IMR-90 (cell line): ENCODE measurements around the gene TRABD2A. TPM values are rescaled to one million over a fixed set of nuclear protein-coding genes. Genes with fewer than 3 reads are reported as not detected.

ENCODE experiments used
- ATAC-seq: fragments of 200-7000 bp; cut with Tn5 transposase; 2 replicates; pipeline ENCODE4 v1.9.1; 2020; ENCODE audit warnings: low read depth, mild to moderate bottlenecking, moderate library complexity
- BruUV-seq: library from RNA; stranded (reverse); fragments of 400-500 nt; replicated peaks from 2 replicates; lab custom pipeline; 2021; lab: Mats Ljungman, UMichigan
- CTCF ChIA-PET: fragments of 300-600 bp; formaldehyde crosslinking; extraction: SDS; loops from one replicate; lab custom pipeline; 2021; ENCODE audit warnings: antibody characterized with exemption; lab: Yijun Ruan, JAX
- POLR2A ChIA-PET: fragments of 300-600 bp; sonication (Branson Sonifier 250); formaldehyde crosslinking; loops from one replicate; lab custom pipeline; 2022; ENCODE audit warnings: antibody characterized with exemption; ENCODE audit not compliant: unreplicated experiment; lab: Charles Lee
- DNase-seq: peaks from one replicate; pipeline ENCODE4 v3.0.0; 2013
- H2AFZ ChIP-seq: replicated peaks from 2 replicates; pipeline ENCODE3; 2013; ENCODE audit warnings: low read length, mild to moderate bottlenecking; ENCODE audit not compliant: poor library complexity
- H2AK5ac ChIP-seq: 2 replicates; pipeline ENCODE4 v1.6.1; 2013; ENCODE audit warnings: low read depth, low read length, inconsistent platforms
- H2AK9ac ChIP-seq: replicated peaks from 2 replicates; pipeline ENCODE3; 2013; ENCODE audit warnings: mild to moderate bottlenecking, low read depth, low read length, moderate library complexity; ENCODE audit not compliant: poor library complexity
- H2BK120ac ChIP-seq: 2 replicates; pipeline ENCODE4 v1.6.1; 2013; ENCODE audit warnings: low read depth, low read length, inconsistent platforms
- H2BK15ac ChIP-seq: 3 replicates; pipeline ENCODE4 v1.6.1; 2013; ENCODE audit warnings: low read depth, low read length, inconsistent platforms
- H2BK20ac ChIP-seq: 2 replicates; pipeline ENCODE4 v1.6.1; 2013; ENCODE audit warnings: low read depth, mild to moderate bottlenecking, inconsistent platforms, low read length, moderate library complexity
- H2BK5ac ChIP-seq: 2 replicates; pipeline ENCODE4 v1.6.1; 2013; ENCODE audit warnings: mild to moderate bottlenecking, low read depth, low read length, inconsistent platforms; ENCODE audit not compliant: poor library complexity, severe bottlenecking
- H3K14ac ChIP-seq: replicated peaks from 2 replicates; pipeline ENCODE4 v1.6.1; 2013; ENCODE audit warnings: low read depth, low read length, inconsistent platforms
- H3K18ac ChIP-seq: 2 replicates; pipeline ENCODE4 v1.6.1; 2013; ENCODE audit warnings: low read depth, low read length, control low read depth
- H3K23ac ChIP-seq: 2 replicates; pipeline ENCODE4 v1.6.1; 2013; ENCODE audit warnings: low read depth, low read length, inconsistent platforms
- H3K27ac ChIP-seq: 2 replicates; pipeline ENCODE4 v1.5.1; 2013; ENCODE audit warnings: mild to moderate bottlenecking, control low read depth, low read length; ENCODE audit not compliant: insufficient read depth
- H3K27me3 ChIP-seq: 2 replicates; pipeline ENCODE4 v1.6.1; 2013; ENCODE audit warnings: low read length; ENCODE audit not compliant: control insufficient read depth, insufficient read depth
- H3K36me3 ChIP-seq: 2 replicates; pipeline ENCODE4 v1.6.1; 2013; ENCODE audit warnings: low read length, mixed read lengths; ENCODE audit not compliant: control insufficient read depth, insufficient read depth
- H3K4ac ChIP-seq: 2 replicates; pipeline ENCODE4 v1.6.1; 2013; ENCODE audit warnings: low read depth, low read length, inconsistent platforms
- H3K4me1 ChIP-seq: 2 replicates; pipeline ENCODE4 v1.6.1; 2013; ENCODE audit warnings: low read length, mixed read lengths; ENCODE audit not compliant: control insufficient read depth, insufficient read depth
- H3K4me2 ChIP-seq: 2 replicates; pipeline ENCODE4 v1.6.1; 2013; ENCODE audit warnings: low read depth, mild to moderate bottlenecking, control low read depth, low read length, moderate library complexity
- H3K4me3 ChIP-seq: 2 replicates; pipeline ENCODE4 v1.5.1; 2013; ENCODE audit warnings: low read depth, mild to moderate bottlenecking, control low read depth, low read length, moderate library complexity; ENCODE audit not compliant: insufficient read depth
- H3K56ac ChIP-seq: 2 replicates; pipeline ENCODE4 v1.6.1; 2013; ENCODE audit warnings: low read length, inconsistent platforms; ENCODE audit not compliant: insufficient read depth; ENCODE audit errors: extremely low read depth
- H3K79me1 ChIP-seq, 2 experiments: 2 replicates each; pipeline ENCODE4 v1.6.1; 2013; ENCODE audit warnings: low read length in 2 of 2, inconsistent platforms in 1 of 2, low read depth in 1 of 2
- H3K9ac ChIP-seq: 2 replicates; pipeline ENCODE4 v1.6.1; 2013; ENCODE audit warnings: low read depth, low read length, control low read depth
- H3K9me1 ChIP-seq: 2 replicates; pipeline ENCODE4 v1.6.1; 2013; ENCODE audit warnings: low read length, inconsistent platforms; ENCODE audit not compliant: insufficient read depth
- H3K9me3 ChIP-seq: 2 replicates; pipeline ENCODE4 v1.6.1; 2013; ENCODE audit warnings: low read length; ENCODE audit not compliant: control insufficient read depth, insufficient read depth
- H4K20me1 ChIP-seq: 2 replicates; pipeline ENCODE4 v1.6.1; 2013; ENCODE audit warnings: low read length, inconsistent platforms; ENCODE audit not compliant: insufficient read depth
- H4K5ac ChIP-seq: 2 replicates; pipeline ENCODE4 v1.6.1; 2013; ENCODE audit warnings: mild to moderate bottlenecking, low read depth, low read length, control low read depth
- H4K8ac ChIP-seq, 2 experiments: 2 replicates each; pipeline ENCODE4 v1.6.1; 2013; ENCODE audit warnings: low read depth in 2 of 2, low read length in 2 of 2, control low read depth in 1 of 2, inconsistent platforms in 1 of 2
- H4K91ac ChIP-seq: 2 replicates; pipeline ENCODE4 v1.6.1; 2013; ENCODE audit warnings: low read depth, low read length, inconsistent platforms; ENCODE audit not compliant: insufficient read depth
- BHLHE40 ChIP-seq: fragments of 150-350 bp; IDR thresholded peaks from 2 replicates; pipeline ENCODE4 v1.6.1; 2016; ENCODE audit warnings: mild to moderate bottlenecking, low read depth, low read length
- CEBPB ChIP-seq: IDR thresholded peaks from 2 replicates; pipeline ENCODE4 v1.6.1; 2012; ENCODE audit warnings: low read depth, low read length, improper control_type of control experiment
- CTCF ChIP-seq: conservative IDR thresholded peaks from 2 replicates; pipeline ENCODE4 v1.5.1; 2012; ENCODE audit warnings: mild to moderate bottlenecking, low read depth, low read length, improper control_type of control experiment
- FOS ChIP-seq: fragments of 150-350 bp; IDR thresholded peaks from 2 replicates; pipeline ENCODE4 v1.6.1; 2016; ENCODE audit warnings: low read depth, low read length
- MAFK ChIP-seq: IDR thresholded peaks from 2 replicates; pipeline ENCODE4 v1.6.1; 2012; ENCODE audit warnings: low read depth, low read length, improper control_type of control experiment
- MAZ ChIP-seq: IDR thresholded peaks from 2 replicates; pipeline ENCODE4 v1.6.1; 2012; ENCODE audit warnings: low read depth, mild to moderate bottlenecking, low read length, improper control_type of control experiment, moderate library complexity, borderline replicate concordance
- MXI1 ChIP-seq: IDR thresholded peaks from 2 replicates; pipeline ENCODE4 v1.6.1; 2012; ENCODE audit warnings: low read depth, mild to moderate bottlenecking, low read length, moderate library complexity, borderline replicate concordance
- NFE2L2 ChIP-seq: fragments of 150-350 bp; IDR thresholded peaks from 2 replicates; pipeline ENCODE4 v1.6.1; 2016; ENCODE audit warnings: low read depth, mild to moderate bottlenecking, low read length
- RCOR1 ChIP-seq: IDR thresholded peaks from 2 replicates; pipeline ENCODE4 v1.6.1; 2012; ENCODE audit warnings: mild to moderate bottlenecking, low read length, improper control_type of control experiment; ENCODE audit not compliant: insufficient replicate concordance
- SMC3 ChIP-seq: fragments of 150-350 bp; IDR thresholded peaks from 2 replicates; pipeline ENCODE4 v1.6.1; 2016; ENCODE audit warnings: low read depth, mild to moderate bottlenecking, antibody characterized with exemption, low read length, moderate library complexity
- WGBS, 2 experiments: methylation state at CpG; one replicate each; pipeline versions ENCODE4 v1.1.5 to v1.1.7; 2013; ENCODE audit warnings: missing lambda C conversion rate in 2 of 2; ENCODE audit not compliant: insufficient read length in 1 of 2; ENCODE audit errors: extremely low coverage in 2 of 2; 5-methylcytosine and 5-hydroxymethylcytosine counted together
- dilution Hi-C: fragments of 300-500 bp; cut with HindIII; formaldehyde crosslinking; loops from one replicate; pipeline ENCODE4 v1.14.3; 2018; ENCODE audit warnings: low sequenced_read_pairs; ENCODE audit not compliant: unreplicated experiment
- in situ Hi-C: fragments of 300-500 bp; cut with MboI; formaldehyde crosslinking; loops from 3 replicates; pipeline ENCODE4 v1.14.3; 2019; ENCODE audit warnings: low sequenced_read_pairs, inconsistent platforms, mixed read lengths
- intact Hi-C: fragments of 100-400 bp; cut with micrococcal nuclease; formaldehyde crosslinking; loops from 2 replicates; pipeline ENCODE4 v1.10.0; 2022
- polyA plus RNA-seq, 3 experiments: library from polyadenylated mRNA; depleted of rRNA; stranded (reverse); fragments of >200 nt; gene quantifications; 2 replicates each; pipeline ENCODE4 v1.2.3, GENCODE V29; 2012; ENCODE audit warnings: low replicate concordance in 1 of 3
- total RNA-seq: library from RNA; depleted of rRNA; stranded (reverse); fragments of >200 nt; gene quantifications from 2 replicates; pipeline ENCODE4 v1.2.3, GENCODE V29; 2012

Gene TRABD2A
- total and polyA plus RNA-seq, 2 of the 4 experiments (the other 2 are of a cell fraction), result 17.6 to 20.3 TPM

DNA sequence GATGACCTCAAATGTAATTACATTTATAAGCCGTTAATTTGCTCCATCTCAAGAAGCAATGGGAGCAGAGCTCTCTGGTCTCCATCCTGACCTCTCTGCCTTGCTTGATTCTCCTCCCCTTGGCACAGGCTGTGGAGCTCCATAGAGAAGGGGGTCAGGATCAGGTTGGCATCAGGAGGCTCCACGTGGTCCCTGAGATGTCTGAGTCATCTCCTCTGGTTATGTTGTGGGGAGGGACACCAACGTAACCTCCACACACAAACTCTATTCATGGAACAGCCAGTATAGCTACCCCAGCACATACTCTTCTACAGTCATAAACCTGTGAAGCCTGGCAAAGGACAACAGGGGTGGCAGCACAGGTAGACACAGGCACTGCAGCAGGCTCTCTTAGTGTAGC lies 29.0 kb downstream of the TRABD2A start:
- ATAC-seq (no peak), DNase-seq (no peak)
- ChIA-PET POLR2A (no interaction called here), CTCF (interaction anchor here (0.5 to 1.0 kb wide), 2 partner anchors 31 to 45 kb away, joined by 3 to 4 read pairs; no protein-coding TSS in a partner anchor)
- no peak overlapping the region for H4K5ac ChIP-seq
- no peak overlapping the region for H2BK20ac ChIP-seq
- no peak overlapping the region for H2BK15ac ChIP-seq
- no peaks in the 10 kb centered on the region for H3K9me3 ChIP-seq
- no peak overlapping the region for H2BK5ac ChIP-seq
- H2AK5ac ChIP-seq, result no peak overlapping the region
- no peaks in the 10 kb centered on the region for H3K36me3 ChIP-seq
- H3K4me3 ChIP-seq, result no peak overlapping the region
- no peak overlapping the region for H3K4ac ChIP-seq
- no peak overlapping the region for H3K56ac ChIP-seq
- H3K4me1 ChIP-seq, result peaks cover 10% of the 10 kb centered on the region
- no TSS peak for BruUV-seq
- TF ChIP-seq SMC3 (no peak), NFE2L2 (no peak), FOS (no peak), RCOR1 (no peak), CTCF (no peak), MAFK (no peak), MAZ (no peak), BHLHE40 (no peak), CEBPB (no peak), MXI1 (no peak)
- no peak overlapping the region for H3K14ac ChIP-seq
- H3K4me2 ChIP-seq, result no peak overlapping the region
- H3K9me1 ChIP-seq, result peaks cover 6% of the 10 kb centered on the region
- H3K79me1 ChIP-seq, result peaks cover 16 to 30% of the 10 kb centered on the region in 2 experiments; a peak in 3 of 4 replicates
- H3K18ac ChIP-seq, result no peak overlapping the region
- no peak overlapping the region for H3K27ac ChIP-seq
- H4K20me1 ChIP-seq, result no peaks in the 10 kb centered on the region; the same call in 1 of the 2 replicates
- intact Hi-C loops, result no loop called here
- H2AFZ ChIP-seq, result no peak overlapping the region
- in situ Hi-C loops, result loop anchor here (25.0 kb wide), 1 partner anchor 815 kb away; no protein-coding TSS in a partner anchor
- no peaks in the 10 kb centered on the region for H3K27me3 ChIP-seq
- no peak overlapping the region for H2BK120ac ChIP-seq
- no peak overlapping the region for H3K9ac ChIP-seq
- no peak overlapping the region for H3K23ac ChIP-seq
- H4K8ac ChIP-seq, result no peak overlapping the region
- no peak overlapping the region for H4K91ac ChIP-seq
- H2AK9ac ChIP-seq, result no peak overlapping the region
- no CpG with 5 or more reads among the region's 3 CpGs for WGBS, 2 experiments
- dilution Hi-C loops, result no loop called here
